ENCODE results near the gene FGF1.

The FGF1 gene

GRCh38 chr5:142576303-142576702 is 109.6 kb downstream of the FGF1 start:
- no peak for DNase-seq (ENCODE audit: low read depth)

GRCh38 chr5:142572006-142572405 is 113.9 kb downstream of the FGF1 start:
- no peak for DNase-seq (ENCODE audit: low read depth)

GRCh38 chr5:142571371-142571770 is 114.5 kb downstream of the FGF1 start:
- no peak for DNase-seq (ENCODE audit: low read depth)

- DNase-seq (ENCODE audit: low read depth) = no peak
These were observed 116.0 kb downstream of the FGF1 start for GRCh38 chr5:142569905-142570304.

GRCh38 chr5:142568996-142569335 is 116.9 kb downstream of the FGF1 start:
- no peak for DNase-seq (ENCODE audit: low read depth)

- no peak for DNase-seq (ENCODE audit: low read depth)
These were observed 117.5 kb downstream of the FGF1 start for GRCh38 chr5:142568283-142568995.

GRCh38 chr5:142561486-142562097 is 124.3 kb downstream of the FGF1 start:
- DNase-seq (ENCODE audit: low read depth) = no peak

GRCh38 chr5:142561029-142561428 is 124.9 kb downstream of the FGF1 start:
- no peak for DNase-seq (ENCODE audit: low read depth)

GRCh38 chr5:142552107-142552506 is 133.8 kb downstream of the FGF1 start:
- no peak for DNase-seq (ENCODE audit: low read depth)

GRCh38 chr5:142551338-142552067 is 134.4 kb downstream of the FGF1 start:
- DNase-seq (ENCODE audit: low read depth) = no peak

GRCh38 chr5:142550471-142550870 is 135.4 kb downstream of the FGF1 start:
- DNase-seq (ENCODE audit: low read depth) = no peak

- DNase-seq (ENCODE audit: low read depth) = no peak
These were observed 136.1 kb downstream of the FGF1 start for GRCh38 chr5:142549834-142550233.

GRCh38 chr5:142548739-142549275 is 137.1 kb downstream of the FGF1 start:
- no peak for DNase-seq (ENCODE audit: low read depth)

GRCh38 chr5:142547445-142548380 is 138.2 kb downstream of the FGF1 start:
- DNase-seq (ENCODE audit: low read depth) = no peak

GRCh38 chr5:142545650-142546322 is 140.1 kb downstream of the FGF1 start:
- DNase-seq (ENCODE audit: low read depth) = no peak

GRCh38 chr5:142544946-142545649 is 140.8 kb downstream of the FGF1 start:
- DNase-seq (ENCODE audit: low read depth) = no peak

- DNase-seq (ENCODE audit: low read depth) = no peak
These were observed 141.7 kb downstream of the FGF1 start for GRCh38 chr5:142544071-142544753.

- DNase-seq (ENCODE audit: low read depth) = no peak
These were observed 143.0 kb downstream of the FGF1 start for GRCh38 chr5:142542906-142543305.
